NOMO-1 treated with DMSO at 0.1 percent for 48 hours (cell line): ENCODE measurements around the gene ZNF780B.
A peak's percentile ranks its signal among the peaks of the same experiment; 100 is the strongest.
"Not testable (repeated sequence)": the region's sequence is repeated elsewhere in the genome, so short reads cannot be mapped to it uniquely, and the experiment has no call there.

Experiments used
- DNase-seq: peaks from one replicate; lab custom pipeline; 2025; ENCODE audit not compliant: unreplicated experiment; lab: John Stamatoyannopoulos, UW

ZNF780B gene

DNA sequence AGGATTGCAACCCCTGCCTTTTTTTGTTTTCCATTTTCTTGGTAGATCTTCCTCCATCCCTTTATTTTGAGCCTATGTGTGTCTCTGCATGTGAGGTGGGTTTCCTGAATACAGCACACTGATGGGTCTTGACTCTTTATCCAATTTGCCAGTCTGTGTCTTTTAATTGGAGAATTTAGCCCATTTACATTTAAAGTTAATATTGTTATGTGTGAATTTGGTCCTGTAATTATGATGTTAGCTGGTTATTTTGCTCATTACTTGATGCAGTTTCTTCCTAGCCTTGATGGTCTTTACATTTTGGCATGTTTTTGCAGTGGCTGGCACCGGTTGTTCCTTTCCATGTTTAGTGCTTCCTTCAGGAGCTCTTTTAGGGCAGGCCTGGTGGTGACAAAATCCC, 14.3 kb downstream of the ZNF780B start:
- not testable (repeated sequence) for DNase-seq

DNA sequence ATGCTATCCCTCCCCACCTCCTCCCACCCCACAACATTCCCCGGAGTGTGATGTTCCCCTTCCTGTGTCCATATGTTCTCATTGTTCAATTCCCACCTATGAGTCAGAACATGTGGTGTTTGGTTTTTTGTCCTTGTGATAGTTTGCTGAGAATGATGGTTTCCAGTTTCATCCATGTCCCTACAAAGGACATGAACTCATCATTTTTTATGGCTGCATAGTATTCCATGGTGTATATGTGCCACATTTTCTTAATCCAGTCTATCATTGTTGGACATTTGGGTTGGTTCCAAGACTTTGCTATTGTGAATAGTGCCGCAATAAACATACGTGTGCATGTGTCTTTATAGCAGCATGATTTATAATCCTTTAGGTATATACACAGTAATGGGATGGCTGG, 18.0 kb downstream of the ZNF780B start:
- DNase-seq, result not testable (repeated sequence)

- no peak for DNase-seq
Measured at GRCh38 chr19:40035996-40036395, 20.0 kb downstream of the ZNF780B start.

- no peak for DNase-seq
Measured at GRCh38 chr19:40033989-40034560, 22.0 kb downstream of the ZNF780B start.

DNA sequence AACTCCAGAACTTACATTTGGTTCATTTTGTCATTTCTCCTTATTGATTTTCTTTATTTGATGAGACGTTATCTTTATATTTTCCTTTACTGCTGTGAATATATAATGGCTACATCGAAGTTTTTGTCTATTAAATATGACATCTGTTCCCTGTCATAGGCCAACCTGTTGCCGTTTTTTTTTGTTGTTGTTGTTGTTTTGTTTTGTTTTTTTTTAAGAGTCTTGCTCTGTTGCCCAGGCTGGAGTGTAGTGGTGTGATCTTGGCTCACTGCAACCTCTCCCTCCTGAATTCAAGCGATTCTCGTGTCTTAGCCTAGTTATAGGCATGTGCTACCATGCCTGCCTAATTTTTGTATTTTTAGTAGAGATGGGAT, 29.4 kb downstream of the ZNF780B start:
- DNase-seq, result no peak

DNA sequence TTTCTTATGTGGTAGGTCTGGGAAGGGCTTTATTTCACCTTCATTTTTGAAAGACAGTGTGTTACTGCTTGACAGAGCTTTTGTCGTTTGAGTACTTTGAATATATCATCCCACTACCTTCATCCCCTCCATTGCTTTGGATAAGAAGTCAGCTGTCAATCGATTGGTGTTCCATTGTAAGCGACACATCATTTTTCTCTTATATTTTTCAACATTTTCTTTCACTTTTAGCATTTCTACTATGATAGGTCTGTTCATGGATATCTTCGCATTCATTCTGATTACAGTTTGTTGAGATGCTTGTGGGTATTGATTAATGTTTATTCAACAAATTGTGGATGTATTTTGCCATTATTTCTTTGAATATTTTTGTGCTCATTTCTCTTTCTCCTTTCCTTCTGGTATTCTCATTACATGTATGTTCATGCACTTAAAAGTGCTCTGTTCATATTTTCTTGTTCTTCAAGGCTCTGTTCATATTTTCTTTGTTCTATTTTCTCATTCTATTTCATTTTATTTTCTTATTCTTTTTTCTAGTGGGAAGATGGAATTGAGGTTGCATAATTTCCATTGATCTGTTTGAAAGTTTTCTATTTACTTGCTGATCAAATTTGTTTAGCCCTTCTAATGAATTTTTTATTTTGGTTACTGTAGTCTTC, 30.0 kb downstream of the ZNF780B start:
- no peak for DNase-seq

DNA sequence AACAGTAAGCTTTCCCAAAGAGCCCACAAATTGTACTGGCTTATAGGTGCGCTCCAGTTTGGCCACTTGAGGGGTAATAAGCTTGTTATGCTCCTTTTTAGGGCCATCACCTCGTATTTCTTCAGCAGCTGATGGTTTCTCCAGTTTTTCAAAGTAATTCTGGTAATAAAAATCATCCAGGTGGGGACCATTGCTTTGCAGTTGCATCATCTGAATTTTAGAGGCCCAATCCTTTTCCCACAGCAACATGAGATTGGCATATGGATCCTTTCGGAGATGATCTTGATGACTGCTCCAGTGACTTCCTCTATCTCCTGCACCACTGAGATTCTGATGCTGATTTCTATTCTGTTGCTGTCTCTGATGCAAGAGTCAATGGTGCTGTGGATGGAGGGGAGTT, 32.1 kb downstream of the ZNF780B start:
- DNase-seq, result no peak

DNA sequence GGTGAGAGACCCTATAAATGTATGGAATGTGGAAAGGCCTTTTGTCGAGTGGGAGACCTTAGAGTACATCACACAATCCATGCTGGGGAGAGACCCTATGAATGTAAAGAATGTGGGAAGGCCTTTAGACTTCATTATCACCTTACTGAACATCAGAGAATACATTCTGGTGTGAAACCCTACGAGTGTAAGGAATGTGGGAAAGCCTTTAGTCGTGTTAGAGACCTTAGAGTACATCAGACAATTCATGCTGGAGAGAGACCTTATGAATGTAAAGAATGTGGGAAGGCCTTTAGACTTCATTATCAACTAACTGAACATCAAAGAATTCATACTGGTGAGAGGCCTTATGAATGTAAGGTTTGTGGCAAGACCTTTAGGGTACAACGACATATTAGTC, 42.0 kb downstream of the ZNF780B start:
- DNase-seq, result no peak

DNA sequence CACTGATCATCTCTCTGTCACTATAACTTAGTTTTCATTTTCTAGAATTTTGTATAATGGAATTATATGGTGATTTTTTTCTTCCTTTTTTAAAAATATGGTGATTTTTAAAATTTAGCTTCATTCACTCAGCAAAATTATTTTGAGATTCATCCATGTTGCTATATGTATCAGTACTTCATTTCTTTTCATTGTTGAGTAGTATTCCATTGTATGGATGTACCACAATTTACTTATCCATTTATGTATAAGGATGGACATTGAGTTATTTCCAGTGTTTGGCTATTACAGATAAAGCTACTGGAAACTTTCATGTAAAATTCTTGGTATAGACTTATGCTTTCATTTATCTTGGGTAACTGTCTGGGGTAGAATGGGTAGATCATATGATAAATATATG, 46.4 kb downstream of the ZNF780B start:
- DNase-seq, result no peak

GRCh38 chr19:40006273-40006691, 49.7 kb downstream of the ZNF780B start:
- DNase-seq, result no peak

GRCh38 chr19:40005691-40006272, 50.2 kb downstream of the ZNF780B start:
- DNase-seq, result no peak

- DNase-seq, result no peak
Measured at GRCh38 chr19:39998501-39998900, 57.5 kb downstream of the ZNF780B start.

- DNase-seq, result no peak
Measured at GRCh38 chr19:39997638-39998216, 58.3 kb downstream of the ZNF780B start.

GRCh38 chr19:39996811-39997637, 59.0 kb downstream of the ZNF780B start, which contains the start of gene ZNF546:
Gene ZNF546 (plus strand): TSS chr19:39997060. CDS start chr19:39998327, 1,267 bp downstream.
- DNase-seq, result peak; percentile 86

- peak; percentile 49 for DNase-seq
Measured at GRCh38 chr19:39996218-39996810, 59.7 kb downstream of the ZNF780B start.

DNA sequence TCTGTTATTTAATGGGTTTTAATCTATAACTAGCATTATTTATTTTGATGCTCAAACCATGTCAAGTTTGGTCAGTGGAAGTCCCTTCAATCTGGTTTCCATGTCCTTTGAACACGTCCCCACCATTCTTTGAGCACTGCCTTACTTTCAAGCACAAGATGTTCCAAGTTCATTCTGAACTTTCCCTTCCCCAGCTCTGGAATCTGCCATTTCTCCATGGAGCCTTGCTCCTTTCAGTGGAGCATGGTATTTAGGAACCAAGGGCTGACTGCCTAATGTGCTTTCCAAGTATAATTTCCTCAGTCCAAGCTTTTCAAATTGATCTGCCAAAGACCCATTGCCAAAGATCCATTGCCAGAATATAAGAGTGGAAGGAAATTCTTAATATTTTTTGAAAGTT, 60.2 kb downstream of the ZNF780B start:
- DNase-seq, result no peak

- no peak for DNase-seq
Measured at GRCh38 chr19:39994361-39994760, 61.7 kb downstream of the ZNF780B start.

GRCh38 chr19:39993605-39994004, 62.4 kb downstream of the ZNF780B start:
- no peak for DNase-seq

- DNase-seq, result no peak
Measured at GRCh38 chr19:39987596-39987995, 68.4 kb downstream of the ZNF780B start.

DNA sequence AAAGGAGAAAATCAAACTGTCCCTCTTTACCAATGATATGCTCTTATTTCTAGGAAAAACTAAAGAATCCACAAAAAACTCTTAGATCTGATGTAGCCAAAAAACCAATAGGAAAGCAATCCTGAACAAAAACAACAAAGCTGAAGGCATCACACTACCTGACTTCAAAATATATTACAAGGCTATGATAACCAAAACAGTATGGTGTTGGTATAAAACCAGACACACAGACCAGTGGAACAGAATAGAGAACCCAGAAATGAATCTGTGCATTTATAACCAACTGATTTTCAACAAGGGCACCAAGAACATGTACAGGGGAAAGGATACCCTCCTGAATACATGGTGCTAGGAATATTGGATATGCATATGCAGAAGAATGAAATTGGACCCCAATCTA, 68.9 kb downstream of the ZNF780B start:
- DNase-seq, result no peak

DNA sequence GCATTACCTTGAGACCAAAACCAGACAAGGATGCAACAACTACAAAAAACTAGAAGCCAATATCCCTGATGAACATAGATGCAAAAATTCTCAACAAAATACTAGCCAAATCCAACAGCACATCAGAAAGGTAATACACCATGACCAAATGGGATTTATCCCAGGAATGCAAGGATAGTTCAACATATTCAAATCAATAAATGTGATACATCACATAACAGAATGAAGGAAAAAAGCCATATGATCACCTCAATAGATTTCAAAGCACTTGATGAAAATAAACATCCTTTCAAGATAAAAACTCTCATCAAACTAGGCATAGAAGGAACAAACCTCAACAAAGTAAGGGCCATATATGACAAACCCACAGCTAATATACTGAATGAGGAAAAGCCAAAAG, 69.4 kb downstream of the ZNF780B start:
- DNase-seq, result no peak
